Adrenal gland (tissue), 12 donors: Measurements from ENCODE around the gene MTUS2. TPM values are rescaled to one million over a fixed set of nuclear protein-coding genes. Genes with fewer than 3 reads are reported as not detected.

Experiments used
- DNase-seq, 7 donors: peaks; one replicate each; pipeline ENCODE4 v3.0.0-alpha.2; 2019 to 2020
- H3K27ac ChIP-seq, 5 donors: fragments of 200-600 bp; sonication (generic) in 4 of 5; 1 replicate in 3 of 5; 2 replicates in 2 of 5; pipeline versions ENCODE4 v1.5.1 to v1.8.0; 2016 to 2020; ENCODE audit warnings: mild to moderate bottlenecking in 1 of 5
- H3K27me3 ChIP-seq: fragments of 200-600 bp; 2 replicates; pipeline ENCODE4 v1.8.0; 2021
- H3K36me3 ChIP-seq, 2 donors: fragments of 200-600 bp; replicated peaks in 1 of 2; 1 replicate in 1 of 2; 2 replicates in 1 of 2; pipeline versions ENCODE4 v1.5.1 to v1.8.0; 2018 to 2022
- H3K4me1 ChIP-seq, 2 donors: fragments of 200-600 bp; replicated peaks in 1 of 2; 1 replicate in 1 of 2; 2 replicates in 1 of 2; pipeline versions ENCODE4 v1.5.1 to v1.8.0; 2018 to 2021
- H3K4me3 ChIP-seq, 4 donors: fragments of 200-600 bp; sonication (generic) in 3 of 4; one replicate each; pipeline ENCODE4 v1.5.1; 2016 to 2018
- H3K9me3 ChIP-seq, 3 donors: fragments of 200-600 bp; sonication (generic) in 1 of 3; replicated peaks in 1 of 3; 1 replicate in 2 of 3; 2 replicates in 1 of 3; pipeline versions ENCODE4 v1.5.1 to v1.8.0; 2016 to 2021
- CTCF ChIP-seq, 6 experiments: fragments of 450-650 bp in 4 of 6; fragments of 200-600 bp in 2 of 6; sonication (generic) in 1 of 6; IDR thresholded peaks; 1 replicate in 5 of 6; 2 replicates in 1 of 6; pipeline versions ENCODE4 v1.5.1 to v1.8.0; 2016 to 2021; ENCODE audit warnings: antibody characterized with exemption in 6 of 6, mild to moderate bottlenecking in 2 of 6, moderate library complexity in 1 of 6
- POLR2A ChIP-seq, 2 donors: fragments of 450-650 bp; IDR thresholded peaks; one replicate each; pipeline ENCODE4 v1.6.1; 2017; ENCODE audit warnings: antibody characterized with exemption in 2 of 2, mild to moderate bottlenecking in 2 of 2, moderate library complexity in 1 of 2
- WGBS, 4 donors: extraction: QIAGEN DNeasy Blood & Tissue Kit in 2 of 4; methylation state at CpG; one replicate each; pipeline versions ENCODE4 v1.1.5 to v1.1.7; 2013 to 2017; 5-methylcytosine and 5-hydroxymethylcytosine counted together
- intact Hi-C, 2 donors: fragments of 100-400 bp; cut with DNase I; formaldehyde crosslinking; loops; one replicate each; pipeline versions ENCODE4 v1.14.1 to v1.15.0; 2022 to 2023
- polyA plus RNA-seq, 3 donors: library from polyadenylated mRNA; stranded (reverse); fragments of 200-250 nt in 2 of 3; fragments of 350-450 nt in 1 of 3; fragmentation: Illumina TruSeq in 1 of 3; extraction: RNeasy Lipid Tissue Mini Kit (QIAGEN cat#74804) in 1 of 3; gene quantifications; one replicate each; pipeline ENCODE4 v1.2.3, GENCODE V29; 2013 to 2014
- total RNA-seq, 9 donors: library from RNA; depleted of rRNA in 4 of 9; stranded (reverse); fragments of >200 nt in 4 of 9; fragments of 120-200 nt in 1 of 9; fragmentation: NEBNext Ultra II Directional in 1 of 9; extraction: Animal tissue kit (Norgen Biotek cat#: 25700) in 1 of 9; gene quantifications; one replicate each; pipeline versions ENCODE4 v1.1.0 to v1.2.4, GENCODE V29; 2013 to 2023
- donor health status: healthy with polysubstance abuse.
- donor health status: Bipolar disorder and iron deficiency.
- donor health status: DM: yes; HTN: yes; CAD: no.
- donor health status: DM: no; HTN: no; CAD: no.
- donor health status: DM: no; HTN: no; CAD: no.
- donor health status: DM: yes; HTN: yes; CAD: no.

The MTUS2 gene
- total and polyA plus RNA-seq, 12 donors: 0.07 to 0.24 (median 0.14) TPM; not detected in 5

GRCh38 chr13:29405401-29405800 is 585.3 kb downstream of the MTUS2 start:
- Histone ChIP-seq H3K4me3 (no peak overlapping the region), H3K36me3 (no peaks in the 10 kb centered on the region), H3K27me3 (no peaks in the 10 kb centered on the region), H3K9me3 (no peaks in the 10 kb centered on the region), H3K4me1 (no peaks in the 10 kb centered on the region), H3K27ac (no peak overlapping the region)
- TF ChIP-seq POLR2A (IDR thresholded peaks at IDR 0.05): no peak
- TF ChIP-seq CTCF (IDR thresholded peaks at IDR 0.05): no peak
- 75 to 85% (median 80%) methylated on average over 7 to 8 of the region's 8 CpGs for WGBS, 4 donors
- DNase-seq: no peak
- intact Hi-C loops: no loop called here

- Histone ChIP-seq H3K27ac (no peak overlapping the region), H3K9me3 (no peaks in the 10 kb centered on the region), H3K36me3 (no peaks in the 10 kb centered on the region), H3K4me1 (no peaks in the 10 kb centered on the region), H3K4me3 (no peak overlapping the region), H3K27me3 (no peaks in the 10 kb centered on the region)
- TF ChIP-seq CTCF (IDR thresholded peaks at IDR 0.05) (no peak), POLR2A (IDR thresholded peaks at IDR 0.05) (no peak)
- no peak for DNase-seq
- intact Hi-C loops: no loop called here
- 87 to 94% (median 91%) methylated on average over 2 of the region's 2 CpGs for WGBS, 4 donors
Measured at GRCh38 chr13:29411481-29411880, 591.3 kb downstream of the MTUS2 start.

- Histone ChIP-seq H3K27ac (no peak overlapping the region), H3K27me3 (no peaks in the 10 kb centered on the region), H3K36me3 (no peaks in the 10 kb centered on the region), H3K4me1 (no peaks in the 10 kb centered on the region), H3K9me3 (no peaks in the 10 kb centered on the region), H3K4me3 (no peak overlapping the region)
- DNase-seq: no peak
- TF ChIP-seq CTCF (IDR thresholded peaks at IDR 0.05): no peak
- 62 to 69% (median 68%) methylated on average over 3 of the region's 3 CpGs for WGBS, 4 donors
- intact Hi-C loops: no loop called here
Measured at GRCh38 chr13:29418026-29418425, 597.9 kb downstream of the MTUS2 start.

- Histone ChIP-seq H3K27me3 (no peaks in the 10 kb centered on the region), H3K4me1 (no peaks in the 10 kb centered on the region), H3K9me3 (no peaks in the 10 kb centered on the region), H3K36me3 (no peaks in the 10 kb centered on the region), H3K4me3 (no peak overlapping the region), H3K27ac (no peak overlapping the region)
- WGBS, 4 donors: 70 to 76% (median 72%) methylated on average over 3 of the region's 3 CpGs
- TF ChIP-seq POLR2A (IDR thresholded peaks at IDR 0.05): no peak
- no peak for DNase-seq
- intact Hi-C loops: no loop called here
Measured at GRCh38 chr13:29421118-29421517, 601.0 kb downstream of the MTUS2 start.

GRCh38 chr13:29422015-29422414 is 601.9 kb downstream of the MTUS2 start:
- H3K4me1 ChIP-seq: no peaks in the 10 kb centered on the region
- H3K27ac ChIP-seq: no peak overlapping the region
- no peak for DNase-seq
- peaks cover 2% of the 10 kb centered on the region for H3K27me3 ChIP-seq
- no peaks in the 10 kb centered on the region for H3K36me3 ChIP-seq
- intact Hi-C loops: no loop called here
- WGBS, 4 donors: 81 to 92% (median 83%) methylated on average over 5 of the region's 5 CpGs
- no peak for TF ChIP-seq CTCF (IDR thresholded peaks at IDR 0.05)
- TF ChIP-seq POLR2A (IDR thresholded peaks at IDR 0.05): no peak
- H3K4me3 ChIP-seq: no peak overlapping the region
- no peaks in the 10 kb centered on the region for H3K9me3 ChIP-seq
